IPS DF 4.7 (cell line): ENCODE results near the gene TCF4.

Experiments used
- DNase-seq: peaks from one replicate; pipeline ENCODE4 v3.0.0-alpha.2; 2013; ENCODE audit warnings: low spot score; ENCODE audit errors: extremely low read depth

The TCF4 gene

GRCh38 chr18:55353806-55354205 lies 234.2 kb downstream of the TCF4 start:
- DNase-seq: no peak

DNA sequence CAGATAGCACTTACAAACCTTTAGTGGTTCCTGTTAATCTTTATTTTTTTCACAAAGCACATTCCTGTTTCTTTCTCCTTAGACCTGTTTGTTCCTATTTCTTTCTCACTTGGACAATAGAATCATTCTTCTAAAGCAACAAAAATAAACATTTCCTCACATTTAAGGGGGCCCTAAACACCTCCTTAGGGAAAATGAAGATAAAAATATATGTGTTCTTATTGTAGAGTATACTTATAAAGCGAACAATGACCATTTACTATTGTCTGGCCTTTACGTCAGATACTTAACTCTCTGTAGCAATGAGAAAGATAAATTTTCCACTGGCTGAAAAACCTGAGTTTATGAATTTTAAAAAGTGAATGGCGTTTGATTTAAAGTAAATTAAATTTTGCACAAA lies 234.6 kb downstream of the TCF4 start:
- DNase-seq: no peak

DNA sequence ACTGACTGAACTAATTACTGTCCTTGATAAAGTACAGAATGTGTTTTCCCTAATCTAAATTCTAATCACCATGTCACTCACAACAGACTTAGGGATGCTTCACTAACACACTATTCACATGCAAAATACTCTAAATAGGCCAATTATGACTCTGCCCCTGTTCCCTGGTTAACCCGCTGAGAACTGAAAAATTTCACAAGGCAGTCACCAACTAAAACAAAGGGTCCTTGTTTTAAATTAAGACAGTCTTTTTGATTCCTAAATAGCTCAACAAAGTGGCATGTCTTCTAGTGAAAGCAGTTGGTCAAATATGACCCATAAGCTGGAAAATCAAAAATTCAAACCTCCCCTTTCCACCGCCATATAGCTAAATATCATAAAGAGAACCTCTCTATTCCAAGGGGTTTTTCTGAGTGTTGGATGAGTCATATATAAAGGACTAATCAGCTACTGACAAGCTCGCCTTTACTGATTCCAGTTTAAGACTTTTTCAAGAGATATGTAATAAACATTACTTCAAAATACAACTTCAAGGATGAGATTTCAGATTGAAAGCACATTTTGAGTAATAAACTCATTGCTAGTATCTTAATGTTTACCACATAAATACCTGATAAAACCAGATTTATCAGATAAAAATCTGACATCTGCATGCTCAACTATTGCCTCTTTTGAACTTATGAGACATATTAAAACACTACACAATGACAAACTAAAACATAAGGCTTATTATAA lies 235.8 kb downstream of the TCF4 start:
- peak; percentile 49 for DNase-seq

DNA sequence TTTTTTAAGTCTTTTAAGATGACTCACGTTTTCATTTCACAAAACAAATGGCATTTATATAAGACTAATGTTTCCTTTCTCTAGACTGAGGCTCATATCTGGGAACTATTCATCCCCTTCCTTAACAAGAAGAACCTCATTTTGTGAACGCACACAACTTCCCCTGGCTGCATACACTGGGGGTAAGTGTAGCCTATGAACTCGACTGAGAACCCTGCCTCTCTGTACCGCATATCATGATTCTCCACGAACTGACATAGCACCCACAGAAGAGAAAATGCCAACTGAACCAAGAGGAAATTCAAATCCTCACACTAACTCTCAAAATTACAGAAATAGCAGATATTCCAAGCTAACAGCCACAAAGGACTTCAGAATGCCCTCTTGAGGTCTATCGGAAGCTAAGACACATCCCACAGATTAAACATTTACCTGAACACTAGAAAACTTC lies 236.7 kb downstream of the TCF4 start:
- DNase-seq: no peak

GRCh38 chr18:55349685-55350084 lies 238.3 kb downstream of the TCF4 start:
- DNase-seq: no peak

DNA sequence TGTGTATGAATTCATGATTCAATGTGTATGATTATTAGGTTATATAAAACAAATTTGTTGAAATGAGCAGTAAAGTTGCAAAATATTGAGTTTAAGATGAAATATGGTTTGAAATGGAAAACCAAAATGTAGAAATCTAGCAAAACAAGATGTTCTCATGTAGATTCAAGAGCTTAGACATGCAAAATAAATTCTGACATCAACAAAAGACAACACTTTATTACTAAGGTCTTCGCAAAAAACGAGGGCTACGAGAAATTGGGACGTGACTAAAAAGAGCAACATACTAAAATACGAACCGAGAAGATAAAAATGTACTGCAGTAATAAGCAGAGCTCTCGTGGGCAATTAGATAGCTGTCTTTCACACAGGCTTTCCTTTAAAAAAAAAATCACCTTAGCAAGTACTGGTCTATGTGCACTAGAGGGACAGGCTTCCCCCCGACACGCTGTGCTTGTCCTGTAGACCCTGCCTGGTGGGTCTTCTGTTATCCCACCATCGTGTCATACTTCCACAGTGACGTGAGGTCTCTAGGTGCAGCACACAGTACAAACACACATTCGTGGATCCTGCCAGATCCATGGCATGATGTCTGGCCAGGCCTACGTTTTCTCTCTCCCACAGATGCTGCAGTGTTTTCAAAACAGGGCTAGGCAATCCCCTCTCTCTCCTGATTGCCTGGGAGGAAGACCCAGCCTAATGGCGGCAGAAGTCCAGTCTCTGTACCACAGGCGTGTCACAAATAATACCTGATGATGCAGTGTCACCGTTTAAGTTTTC lies 240.8 kb downstream of the TCF4 start:
- no peak for DNase-seq

GRCh38 chr18:55346387-55346786 lies 241.6 kb downstream of the TCF4 start:
- no peak for DNase-seq

GRCh38 chr18:55345103-55345950 lies 242.7 kb downstream of the TCF4 start:
- no peak for DNase-seq

DNA sequence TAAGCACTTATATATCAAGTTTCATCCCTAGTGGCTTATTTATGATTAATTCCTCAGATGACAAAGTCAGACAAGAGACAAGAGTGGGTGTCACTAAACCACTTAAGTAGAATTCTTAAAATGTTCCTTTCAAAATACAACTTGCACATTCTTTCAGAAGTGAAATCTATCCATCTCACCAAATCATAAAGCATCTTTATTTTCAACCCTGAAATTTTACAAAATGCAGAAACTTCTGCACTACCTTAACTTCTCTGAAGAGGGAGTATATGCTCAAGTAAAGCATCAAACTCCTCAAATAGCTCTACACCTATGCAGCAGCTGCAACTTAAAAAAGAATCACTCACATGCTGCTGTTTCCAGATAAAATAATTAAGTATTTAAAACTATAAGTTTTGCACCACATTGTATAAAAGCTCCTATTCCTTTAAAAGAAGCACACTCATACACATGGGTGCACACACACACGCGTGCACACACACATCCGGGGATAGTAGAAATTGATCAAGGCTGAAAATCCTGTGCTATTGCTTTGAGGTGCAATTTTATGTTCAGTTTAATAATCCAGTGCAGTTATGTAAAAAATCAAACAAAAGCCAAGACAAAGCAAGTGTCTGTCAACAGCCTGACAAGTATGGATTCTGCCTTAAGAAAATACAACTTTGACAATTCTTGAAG lies 244.5 kb downstream of the TCF4 start:
- no peak for DNase-seq

DNA sequence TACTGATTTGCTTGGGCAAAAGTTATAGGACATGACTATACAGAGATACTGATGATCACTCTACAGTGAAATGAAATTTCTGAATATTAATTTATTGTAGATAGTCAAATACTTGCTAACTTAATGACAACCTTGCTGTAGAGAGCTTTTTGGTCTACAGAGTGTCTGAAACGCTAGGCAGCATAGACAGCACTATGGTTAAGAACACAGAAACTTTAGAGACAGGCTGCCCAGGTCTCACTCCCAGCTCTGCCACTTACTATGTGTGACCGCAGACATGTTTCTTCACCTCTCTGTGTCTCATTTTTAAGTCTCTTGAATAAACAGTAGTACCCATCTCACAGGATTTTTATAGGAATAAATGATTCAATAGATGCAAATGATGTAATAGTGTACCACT lies 247.0 kb downstream of the TCF4 start:
- no peak for DNase-seq

- DNase-seq: no peak
Observed at GRCh38 chr18:55339990-55340389, 248.0 kb downstream of the TCF4 start.

DNA sequence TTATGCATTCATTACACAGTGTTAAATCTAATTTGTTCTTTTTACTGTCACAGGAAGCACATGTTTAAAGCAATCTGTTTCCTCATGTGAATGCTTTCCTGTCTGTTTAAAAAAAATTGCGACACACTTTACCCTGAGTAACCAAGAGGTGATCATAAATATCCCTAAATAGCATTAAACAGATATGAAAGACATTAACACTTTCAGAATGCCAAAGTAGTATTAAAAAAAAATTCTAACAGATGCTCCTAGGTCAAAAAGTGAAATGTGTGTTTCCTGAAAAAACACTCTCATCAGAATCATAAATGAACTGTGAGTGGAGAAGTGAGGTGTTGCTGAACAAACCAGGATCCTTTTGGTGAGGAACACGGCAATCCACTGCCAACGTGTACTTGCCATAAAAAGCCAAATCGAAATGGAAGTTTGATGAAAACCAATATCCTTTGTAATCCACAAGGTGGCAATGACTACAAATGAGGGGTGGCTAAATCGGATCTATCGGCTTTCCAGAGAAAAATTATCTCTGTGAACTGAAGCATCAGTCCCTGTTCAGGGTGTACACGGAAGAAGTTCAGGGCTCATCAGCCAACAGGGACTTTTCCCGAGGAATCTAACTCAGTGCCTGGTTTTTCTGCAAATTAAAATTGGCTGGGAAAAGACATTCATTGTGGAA lies 248.9 kb downstream of the TCF4 start:
- DNase-seq: no peak

GRCh38 chr18:55337908-55338521 lies 250.0 kb downstream of the TCF4 start:
- DNase-seq: no peak

DNA sequence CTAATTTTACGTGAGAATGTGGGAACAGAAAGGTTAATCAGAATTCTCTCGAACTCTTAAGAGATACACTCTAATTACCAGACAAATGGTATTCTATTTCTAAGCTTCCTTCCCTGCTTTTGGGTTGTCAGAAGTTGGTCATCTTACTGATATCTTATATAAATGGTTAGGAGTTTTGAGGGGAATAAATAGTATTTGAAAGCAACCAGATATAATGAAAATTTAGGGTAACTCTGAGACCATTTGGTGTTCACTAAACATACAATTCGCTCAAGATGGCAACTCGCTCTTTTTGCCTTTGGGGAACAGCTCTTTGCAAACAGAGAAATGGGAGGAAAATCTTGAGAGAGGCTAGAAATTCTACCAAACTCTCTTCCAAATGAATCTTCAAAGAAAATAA lies 250.9 kb downstream of the TCF4 start:
- DNase-seq: no peak

- DNase-seq: no peak
Observed at GRCh38 chr18:55336438-55337100, 251.4 kb downstream of the TCF4 start.

- DNase-seq: no peak
Observed at GRCh38 chr18:55334875-55335274, 253.1 kb downstream of the TCF4 start.

DNA sequence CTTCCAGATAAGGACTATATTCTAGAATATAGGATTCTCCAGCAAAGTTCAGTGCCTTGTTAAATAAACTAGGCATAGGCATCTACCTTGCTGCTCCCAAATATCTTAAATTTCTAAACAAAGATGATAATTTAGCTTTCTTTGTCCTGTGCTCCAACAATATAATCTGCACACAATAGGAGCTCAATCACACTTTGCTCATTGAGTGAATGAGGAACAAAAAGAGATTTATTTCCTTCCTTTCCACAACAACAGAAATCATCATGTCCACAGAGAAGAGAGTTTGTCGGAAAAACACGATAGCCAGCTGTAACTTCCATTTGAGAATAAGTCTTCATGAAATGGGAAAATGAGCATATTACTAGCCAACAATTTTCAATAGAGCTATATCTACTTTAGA lies 256.7 kb downstream of the TCF4 start:
- no peak for DNase-seq

GRCh38 chr18:55328301-55328700 lies 259.7 kb downstream of the TCF4 start:
- no peak for DNase-seq

- DNase-seq: no peak
Observed at GRCh38 chr18:55327454-55327853, 260.5 kb downstream of the TCF4 start.

DNA sequence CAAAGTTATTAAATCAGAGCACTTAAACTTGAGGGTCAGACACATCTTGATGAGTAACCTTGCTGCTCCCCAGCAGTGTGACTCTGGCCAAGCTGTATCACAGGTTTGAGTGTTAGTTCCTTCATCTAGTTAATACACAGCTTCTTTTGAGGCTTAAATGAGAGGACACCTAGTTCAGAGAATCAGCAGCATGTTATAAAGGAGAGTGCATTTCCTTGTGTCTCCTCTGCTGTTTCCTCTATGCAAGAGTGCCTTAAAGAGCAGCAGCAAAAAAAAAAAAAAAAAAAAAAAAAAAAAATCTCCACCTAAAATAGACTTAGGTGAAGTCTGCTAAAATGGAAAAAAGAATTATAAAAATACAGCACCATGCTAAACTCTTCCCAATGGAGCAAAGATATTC lies 261.9 kb downstream of the TCF4 start:
- no peak for DNase-seq
